ENCODE measurements around the gene SLC6A14.

Gene SLC6A14

GRCh38 chrX:116436358-116436816 lies at the start of gene SLC6A14:
Gene SLC6A14 (plus strand): TSS chrX:116436606. CDS start chrX:116436710, 104 bp downstream.
- no peak for DNase-seq (ENCODE audit: low read depth in 2 of 2)

GRCh38 chrX:116395752-116396151 lies 40.7 kb upstream of the SLC6A14 start:
- DNase-seq (ENCODE audit: low read depth in 2 of 2) = no peak

- no peak for DNase-seq (ENCODE audit: low read depth in 2 of 2)
Measured at GRCh38 chrX:116399681-116400080, 36.7 kb upstream of the SLC6A14 start.

- no peak for DNase-seq (ENCODE audit: low read depth in 2 of 2)
Measured at GRCh38 chrX:116409219-116409618, 27.2 kb upstream of the SLC6A14 start.

GRCh38 chrX:116413273-116413672 lies 23.1 kb upstream of the SLC6A14 start:
- DNase-seq (ENCODE audit: low read depth in 2 of 2) = no peak

- DNase-seq (ENCODE audit: low read depth in 2 of 2) = no peak
Measured at GRCh38 chrX:116417214-116417613, 19.2 kb upstream of the SLC6A14 start.

GRCh38 chrX:116417968-116418367 lies 18.4 kb upstream of the SLC6A14 start:
- DNase-seq (ENCODE audit: low read depth in 2 of 2) = no peak

- DNase-seq (ENCODE audit: low read depth in 2 of 2) = no peak
Measured at GRCh38 chrX:116427978-116428377, 8.4 kb upstream of the SLC6A14 start.

- no peak for DNase-seq (ENCODE audit: low read depth in 2 of 2)
Measured at GRCh38 chrX:116435597-116435996, 809 bp upstream of the SLC6A14 start.

GRCh38 chrX:116449156-116449555 lies 12.8 kb downstream of the SLC6A14 start:
- no peak for DNase-seq (ENCODE audit: low read depth in 2 of 2)

- no peak for DNase-seq (ENCODE audit: low read depth in 2 of 2)
Measured at GRCh38 chrX:116462822-116463221, 26.4 kb downstream of the SLC6A14 start, which contains the start of gene CT83. Gene CT83 (minus strand): TSS chrX:116462976. CDS start chrX:116462856, 120 bp downstream.

- DNase-seq (ENCODE audit: low read depth in 2 of 2) = no peak
Measured at GRCh38 chrX:116480059-116480458, 43.7 kb downstream of the SLC6A14 start.

- no peak for DNase-seq (ENCODE audit: low read depth in 2 of 2)
Measured at GRCh38 chrX:116490104-116490503, 53.7 kb downstream of the SLC6A14 start.

- no peak for DNase-seq (ENCODE audit: low read depth in 2 of 2)
Measured at GRCh38 chrX:116493271-116493670, 56.9 kb downstream of the SLC6A14 start.

- DNase-seq (ENCODE audit: low read depth in 2 of 2) = no peak
Measured at GRCh38 chrX:116499780-116500179, 63.4 kb downstream of the SLC6A14 start.
